B cell (primary cell): ENCODE measurements around the gene RINL. TPM values are rescaled to one million over a fixed set of nuclear protein-coding genes. Genes with fewer than 3 reads are reported as not detected.

Experiments used
- ATAC-seq: fragments of 200-7000 bp; cut with Tn5 transposase; one replicate; pipeline ENCODE4 v1.10.0; 2021; ENCODE audit warnings: low read depth, mild to moderate bottlenecking, moderate number of reproducible peaks, moderate library complexity
- CTCF ChIA-PET: fragments of 350-600 bp; sonication (Branson Sonifier 250); formaldehyde crosslinking; loops from one replicate; lab custom pipeline; 2021; ENCODE audit warnings: antibody characterized with exemption, inconsistent platforms; lab: Charles Lee
- POLR2A ChIA-PET: fragments of 350-600 bp; sonication (Branson Sonifier 250); formaldehyde crosslinking; loops from one replicate; lab custom pipeline; 2021; ENCODE audit warnings: antibody characterized with exemption; lab: Charles Lee
- DNase-seq: peaks from one replicate; pipeline ENCODE4 v3.0.0; 2013
- H2AFZ ChIP-seq: 2 replicates; pipeline ENCODE4 v1.6.1; 2012; ENCODE audit warnings: mild to moderate bottlenecking, low read depth, low read length; ENCODE audit not compliant: insufficient read depth, poor library complexity, severe bottlenecking
- H3K27ac ChIP-seq, 2 donors: 1 replicate in 1 of 2; 2 replicates in 1 of 2; pipeline ENCODE4 v1.5.1; 2012 to 2013; ENCODE audit warnings: low read length in 2 of 2, mild to moderate bottlenecking in 2 of 2, moderate library complexity in 1 of 2
- H3K27me3 ChIP-seq, 4 experiments: fragments of 200-600 bp in 1 of 4; sonication (generic) in 1 of 4; replicated peaks in 1 of 4; 1 replicate in 2 of 4; 2 replicates in 2 of 4; pipeline versions ENCODE4 v1.6.1 to v1.7.0; 2013 to 2016; ENCODE audit warnings: low read length in 3 of 4, mild to moderate bottlenecking in 2 of 4, mixed read lengths in 1 of 4, moderate library complexity in 1 of 4; ENCODE audit not compliant: insufficient read depth in 4 of 4, control insufficient read depth in 3 of 4; ENCODE audit errors: control extremely low read depth in 1 of 4
- H3K36me3 ChIP-seq, 2 experiments: replicated peaks in 1 of 2; 1 replicate in 1 of 2; 2 replicates in 1 of 2; pipeline versions ENCODE4 v1.6.1 to v1.7.1; 2013; ENCODE audit warnings: low read length in 1 of 2; ENCODE audit not compliant: insufficient read depth in 2 of 2, control insufficient read depth in 1 of 2; ENCODE audit errors: control extremely low read depth in 1 of 2, extremely low read depth in 1 of 2
- H3K4me1 ChIP-seq, 2 donors: fragments of 200-600 bp in 1 of 2; sonication (generic) in 1 of 2; 1 replicate in 1 of 2; 2 replicates in 1 of 2; pipeline versions ENCODE4 v1.5.1 to v1.6.1; 2013 to 2017; ENCODE audit warnings: low read length in 2 of 2; ENCODE audit not compliant: control insufficient read depth in 2 of 2, insufficient read depth in 2 of 2
- H3K4me2 ChIP-seq: replicated peaks from 2 replicates; pipeline ENCODE3; 2012; ENCODE audit warnings: mild to moderate bottlenecking, low read depth, low read length; ENCODE audit not compliant: poor library complexity, severe bottlenecking
- H3K4me3 ChIP-seq, 5 experiments: fragments of 200-600 bp in 1 of 5; sonication (generic) in 1 of 5; 1 replicate in 3 of 5; 2 replicates in 2 of 5; pipeline versions ENCODE4 v1.5.1 to v1.7.0; 2011 to 2016; ENCODE audit warnings: low read length in 4 of 5, mild to moderate bottlenecking in 4 of 5, low read depth in 2 of 5, control low read depth in 1 of 5, moderate library complexity in 1 of 5; ENCODE audit not compliant: insufficient read depth in 1 of 5; ENCODE audit errors: control extremely low read depth in 1 of 5, extremely low read depth in 1 of 5
- H3K79me2 ChIP-seq: fragments of 200-600 bp; sonication (generic); one replicate; pipeline ENCODE4 v1.6.0; 2016; ENCODE audit warnings: low read length; ENCODE audit not compliant: control insufficient read depth, insufficient read depth
- H3K9ac ChIP-seq: fragments of 200-600 bp; sonication (generic); 2 replicates; pipeline ENCODE4 v1.6.1; 2017; ENCODE audit warnings: mild to moderate bottlenecking, low read length, moderate library complexity
- H3K9me3 ChIP-seq, 3 donors: one replicate each; pipeline versions ENCODE4 v1.6.1 to v1.7.1; 2013; ENCODE audit warnings: low read length in 2 of 3; ENCODE audit not compliant: control insufficient read depth in 2 of 3, insufficient read depth in 1 of 3; ENCODE audit errors: control extremely low read depth in 1 of 3
- H4K20me1 ChIP-seq: 2 replicates; pipeline ENCODE4 v1.6.0; 2012; ENCODE audit warnings: mild to moderate bottlenecking, low read length; ENCODE audit not compliant: insufficient read depth, control insufficient read depth, poor library complexity, severe bottlenecking
- H3K27ac Mint-ChIP-seq: one replicate; pipeline ENCODE4 v1.8.0; 2021; ENCODE audit warnings: mixed read lengths
- H3K27me3 Mint-ChIP-seq: one replicate; pipeline ENCODE4 v1.8.0; 2021; ENCODE audit warnings: mixed read lengths
- H3K4me1 Mint-ChIP-seq: one replicate; pipeline ENCODE4 v1.8.0; 2021; ENCODE audit warnings: mixed read lengths
- H3K4me3 Mint-ChIP-seq: one replicate; pipeline ENCODE4 v1.8.0; 2021; ENCODE audit warnings: mixed read lengths
- H3K9me3 Mint-ChIP-seq: one replicate; pipeline ENCODE4 v1.8.0; 2022; ENCODE audit warnings: mixed read lengths; ENCODE audit not compliant: insufficient read depth
- EZH2 ChIP-seq: IDR thresholded peaks from 2 replicates; pipeline ENCODE4 v1.6.1; 2012; ENCODE audit warnings: borderline replicate concordance, low read depth, mild to moderate bottlenecking, moderate library complexity, low read length; ENCODE audit not compliant: insufficient read depth, poor library complexity, severe bottlenecking
- WGBS: methylation state at CpG from one replicate; pipeline ENCODE4 v1.1.5; 2013; ENCODE audit warnings: missing lambda C conversion rate; ENCODE audit not compliant: insufficient coverage; 5-methylcytosine and 5-hydroxymethylcytosine counted together
- intact Hi-C: fragments of 100-400 bp; cut with micrococcal nuclease; formaldehyde crosslinking; loops from one replicate; pipeline ENCODE4 v1.10.0; 2022
- polyA plus RNA-seq: library from polyadenylated mRNA; depleted of rRNA; stranded (reverse); fragments of >200 nt; gene quantifications from 2 replicates; pipeline ENCODE4 v1.2.3, GENCODE V29; 2012
- total RNA-seq, 2 donors: library from RNA; stranded (reverse); fragments of 120-200 nt in 1 of 2; gene quantifications; 1 replicate in 1 of 2; 2 replicates in 1 of 2; pipeline versions ENCODE4 v1.2.3 to v1.2.4, GENCODE V29; 2013 to 2022
- TF ChIP-seq, protein P1 (sequence below): fragments of 200-600 bp; IDR thresholded peaks from one replicate; pipeline ENCODE4 v1.8.0; 2022; ENCODE audit warnings: antibody characterized with exemption, mild to moderate bottlenecking

RINL gene
- total and polyA plus RNA-seq, 2 donors (not counting 1 experiment from before 2014, with no cell fraction given): 67.0 to 113 TPM

DNA sequence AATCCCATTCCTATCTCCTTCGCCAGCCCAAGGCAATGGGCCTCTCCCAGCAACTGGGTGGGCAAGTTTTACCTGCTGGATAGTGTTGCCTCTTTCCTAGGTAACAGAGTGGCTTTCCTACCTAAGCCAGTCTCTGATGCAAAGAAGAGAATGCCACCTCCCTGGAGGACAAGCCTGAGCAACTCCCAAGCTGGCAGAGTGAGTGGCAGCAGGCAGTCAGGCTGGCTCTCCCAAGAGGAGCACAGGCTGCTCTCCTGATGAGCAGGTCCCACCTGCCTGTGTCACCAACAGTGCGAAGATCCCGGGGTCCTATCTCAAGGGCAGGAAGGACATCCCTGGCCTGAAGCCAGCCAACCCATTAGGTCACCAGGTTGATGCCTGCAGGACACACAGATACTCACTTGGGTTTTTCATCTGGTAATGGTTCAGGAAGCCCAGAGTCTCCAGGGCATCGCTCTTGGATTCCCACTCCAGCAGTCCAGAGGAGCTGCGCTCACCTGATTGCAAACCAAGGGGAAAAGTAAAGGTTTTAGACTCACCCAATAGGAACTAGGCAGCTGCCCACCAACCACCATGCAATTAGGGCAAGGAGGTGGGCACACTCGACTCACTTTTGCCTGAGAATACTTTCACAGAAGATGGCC is 41.0 kb downstream of the RINL start:
- Mint-ChIP-seq H3K27ac (no peak overlapping the region), H3K27me3 (no peaks in the 10 kb centered on the region), H3K9me3 (no peaks in the 10 kb centered on the region), H3K4me1 (peaks cover 15% of the 10 kb centered on the region), H3K4me3 (no peak overlapping the region)
- intact Hi-C loops: no loop called here
- no peak for DNase-seq
- Histone ChIP-seq H2AFZ (no peak overlapping the region), H3K4me1 (peaks cover 16% of the 10 kb centered on the region in 2 donors), H3K36me3 (peaks cover 9 to 61% of the 10 kb centered on the region in 2 experiments), H4K20me1 (peaks cover 57% of the 10 kb centered on the region), H3K27me3 (no peaks in the 10 kb centered on the region), H3K27ac (no peak overlapping the region), H3K9me3 (no peaks in the 10 kb centered on the region), H3K79me2 (peaks cover 38% of the 10 kb centered on the region), H3K9ac (no peak overlapping the region), H3K4me3 (no peak overlapping the region), H3K4me2 (no peak overlapping the region)
- TF ChIP-seq EZH2: no peak
- TF ChIP-seq, protein P1, sequence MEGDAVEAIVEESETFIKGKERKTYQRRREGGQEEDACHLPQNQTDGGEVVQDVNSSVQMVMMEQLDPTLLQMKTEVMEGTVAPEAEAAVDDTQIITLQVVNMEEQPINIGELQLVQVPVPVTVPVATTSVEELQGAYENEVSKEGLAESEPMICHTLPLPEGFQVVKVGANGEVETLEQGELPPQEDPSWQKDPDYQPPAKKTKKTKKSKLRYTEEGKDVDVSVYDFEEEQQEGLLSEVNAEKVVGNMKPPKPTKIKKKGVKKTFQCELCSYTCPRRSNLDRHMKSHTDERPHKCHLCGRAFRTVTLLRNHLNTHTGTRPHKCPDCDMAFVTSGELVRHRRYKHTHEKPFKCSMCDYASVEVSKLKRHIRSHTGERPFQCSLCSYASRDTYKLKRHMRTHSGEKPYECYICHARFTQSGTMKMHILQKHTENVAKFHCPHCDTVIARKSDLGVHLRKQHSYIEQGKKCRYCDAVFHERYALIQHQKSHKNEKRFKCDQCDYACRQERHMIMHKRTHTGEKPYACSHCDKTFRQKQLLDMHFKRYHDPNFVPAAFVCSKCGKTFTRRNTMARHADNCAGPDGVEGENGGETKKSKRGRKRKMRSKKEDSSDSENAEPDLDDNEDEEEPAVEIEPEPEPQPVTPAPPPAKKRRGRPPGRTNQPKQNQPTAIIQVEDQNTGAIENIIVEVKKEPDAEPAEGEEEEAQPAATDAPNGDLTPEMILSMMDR: no peak
- no peak for ATAC-seq
- WGBS: 97% methylated on average over 5 of the region's 6 CpGs
- ChIA-PET CTCF (interaction anchor here (1.1 kb wide), 1 partner anchor 32 kb away, joined by 6 read pairs; no protein-coding TSS in a partner anchor), POLR2A (interaction anchor here (1.4 kb wide), 1 partner anchor 12 kb away, joined by 4 read pairs; no protein-coding TSS in a partner anchor)
